GM21390 (cell line): ENCODE data around the gene DENND4C.
"Not testable (repeated sequence)": the region's sequence is repeated elsewhere in the genome, so short reads cannot be mapped to it uniquely, and the experiment has no call there.

Source experiments
- ATAC-seq: cut with Tn5 transposase; IDR thresholded peaks from one replicate; pipeline ENCODE4 v1.9.1; 2021; ENCODE audit not compliant: unreplicated experiment

Gene DENND4C

GRCh38 chr9:19408693-19409400 is 178.4 kb downstream of the DENND4C start, which contains the start of gene ACER2:
TSS of gene ACER2 (plus strand) at chr9:19409009. CDS start at chr9:19409085, 76 bp downstream.
- peak; percentile 93 for ATAC-seq

- ATAC-seq: no peak
Measured at GRCh38 chr9:19409401-19410194, 179.1 kb downstream of the DENND4C start.

- ATAC-seq: no peak
Measured at GRCh38 chr9:19410195-19410503, 179.7 kb downstream of the DENND4C start.

- ATAC-seq: no peak
Measured at GRCh38 chr9:19410594-19410993, 180.1 kb downstream of the DENND4C start.

- ATAC-seq: no peak
Measured at GRCh38 chr9:19411316-19411715, 180.8 kb downstream of the DENND4C start.

- ATAC-seq: not testable (repeated sequence)
Measured at GRCh38 chr9:19413456-19413855, 183.0 kb downstream of the DENND4C start.

GRCh38 chr9:19416143-19416542 is 185.7 kb downstream of the DENND4C start:
- ATAC-seq: no peak

GRCh38 chr9:19420877-19421276 is 190.4 kb downstream of the DENND4C start:
- no peak for ATAC-seq
